ENCODE measurements around the gene PARL. TPM values are rescaled to one million over a fixed set of nuclear protein-coding genes. Genes with fewer than 3 reads are reported as not detected.
A peak's percentile ranks its signal among the peaks of the same experiment; 100 is the strongest.

Gene PARL
- total and polyA plus RNA-seq, 2 donors (not counting 1 experiment from before 2014, with no cell fraction given), result 30.2 to 55.9 TPM

DNA sequence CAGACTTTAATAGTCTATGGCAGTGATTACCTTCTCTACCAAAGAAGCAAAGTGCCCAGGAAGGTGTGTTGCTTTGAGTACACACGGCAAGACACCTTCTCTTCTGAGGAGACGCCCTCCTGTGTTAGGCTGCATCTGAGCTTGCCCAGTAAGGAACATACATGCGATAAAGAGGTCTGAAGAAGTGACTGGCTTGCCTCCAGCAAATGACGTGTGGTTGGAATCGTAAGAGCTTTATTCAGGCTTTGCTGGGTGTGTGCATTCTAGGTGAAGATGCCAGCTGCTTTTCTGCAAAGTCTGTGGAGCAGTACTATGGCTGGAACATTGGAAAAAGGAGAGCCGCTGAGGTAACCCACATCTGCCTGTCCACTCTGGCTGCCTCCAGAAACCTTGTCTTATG lies 81.7 kb downstream of the PARL start:
- Histone ChIP-seq H3K4me3 (replicated peaks in 1 of 4; ENCODE audit: control extremely low read depth in 1 of 4, insufficient read depth in 1 of 4, low read depth in 3 of 4, low read length in 4 of 4) (no peak overlapping the region), H3K27me3 (ENCODE audit: control insufficient read depth, insufficient read depth, low read length) (no peaks in the 10 kb centered on the region), H3K9ac (ENCODE audit: insufficient read depth, low read length) (no peak overlapping the region), H3K9me3 (ENCODE audit: control insufficient read depth, insufficient read depth, low read depth, low read length) (no peaks in the 10 kb centered on the region), H2AFZ (ENCODE audit: low read length) (no peak overlapping the region), H3K36me3 (ENCODE audit: control insufficient read depth, insufficient read depth, low read length) (peaks cover 24% of the 10 kb centered on the region), H3K79me2 (ENCODE audit: control insufficient read depth, insufficient read depth, low read length) (no peaks in the 10 kb centered on the region), H3K4me1 (ENCODE audit: control insufficient read depth, extremely low read depth, insufficient read depth, low read length) (no peaks in the 10 kb centered on the region), H3K4me2 (ENCODE audit: extremely low read depth, insufficient read depth, low read length) (no peak overlapping the region), H4K20me1 (ENCODE audit: control insufficient read depth, extremely low read depth, insufficient read depth, low read length) (no peaks in the 10 kb centered on the region), H3K27ac (ENCODE audit: insufficient read depth, low read length) (no peak overlapping the region)
- DNase-seq (ENCODE audit: low read depth in 2 of 2), result peak in 1 of 2 donors; percentile 47
- TF ChIP-seq CTCF (conservative IDR thresholded peaks at IDR 0.05 in 1 of 2, IDR thresholded peaks at IDR 0.05 in 1 of 2; ENCODE audit: low read depth in 1 of 2, low read length in 2 of 2), result no peak
- no peak for TF ChIP-seq EZH2 (IDR thresholded peaks at IDR 0.05; ENCODE audit: low read length, missing control alignments)

DNA sequence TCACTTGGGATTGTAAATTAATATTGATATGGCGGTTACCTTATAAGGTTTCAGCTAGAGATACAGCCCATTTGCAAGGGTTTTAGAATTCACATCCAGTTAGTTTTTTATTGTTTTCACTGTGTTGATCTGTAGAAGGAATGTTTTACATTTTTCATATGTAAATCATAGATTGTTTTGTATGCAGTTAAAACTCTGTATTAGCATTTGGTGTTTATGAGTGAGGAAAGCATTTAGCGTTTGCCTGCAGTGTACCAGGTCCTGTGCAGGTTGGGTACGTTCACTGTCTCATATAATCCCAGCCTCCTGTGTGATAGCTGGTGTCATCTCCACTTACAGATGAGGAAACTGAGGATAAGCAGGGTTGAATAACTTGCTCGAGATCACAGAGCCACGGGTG lies 83.1 kb downstream of the PARL start:
- Histone ChIP-seq H3K36me3 (ENCODE audit: control insufficient read depth, insufficient read depth, low read length) (peaks cover 21% of the 10 kb centered on the region), H3K4me2 (ENCODE audit: extremely low read depth, insufficient read depth, low read length) (no peak overlapping the region), H3K27ac (ENCODE audit: insufficient read depth, low read length) (no peak overlapping the region), H3K9ac (ENCODE audit: insufficient read depth, low read length) (no peak overlapping the region), H3K4me3 (replicated peaks in 1 of 4; ENCODE audit: control extremely low read depth in 1 of 4, insufficient read depth in 1 of 4, low read depth in 3 of 4, low read length in 4 of 4) (no peak overlapping the region), H3K27me3 (ENCODE audit: control insufficient read depth, insufficient read depth, low read length) (no peaks in the 10 kb centered on the region), H4K20me1 (ENCODE audit: control insufficient read depth, extremely low read depth, insufficient read depth, low read length) (no peaks in the 10 kb centered on the region), H3K9me3 (ENCODE audit: control insufficient read depth, insufficient read depth, low read depth, low read length) (no peaks in the 10 kb centered on the region), H3K4me1 (ENCODE audit: control insufficient read depth, extremely low read depth, insufficient read depth, low read length) (no peaks in the 10 kb centered on the region), H2AFZ (ENCODE audit: low read length) (no peak overlapping the region), H3K79me2 (ENCODE audit: control insufficient read depth, insufficient read depth, low read length) (no peaks in the 10 kb centered on the region)
- DNase-seq (ENCODE audit: low read depth in 2 of 2), result no peak
- no peak for TF ChIP-seq CTCF (conservative IDR thresholded peaks at IDR 0.05 in 1 of 2, IDR thresholded peaks at IDR 0.05 in 1 of 2; ENCODE audit: low read depth in 1 of 2, low read length in 2 of 2)
- TF ChIP-seq EZH2 (IDR thresholded peaks at IDR 0.05; ENCODE audit: low read length, missing control alignments), result no peak

DNA sequence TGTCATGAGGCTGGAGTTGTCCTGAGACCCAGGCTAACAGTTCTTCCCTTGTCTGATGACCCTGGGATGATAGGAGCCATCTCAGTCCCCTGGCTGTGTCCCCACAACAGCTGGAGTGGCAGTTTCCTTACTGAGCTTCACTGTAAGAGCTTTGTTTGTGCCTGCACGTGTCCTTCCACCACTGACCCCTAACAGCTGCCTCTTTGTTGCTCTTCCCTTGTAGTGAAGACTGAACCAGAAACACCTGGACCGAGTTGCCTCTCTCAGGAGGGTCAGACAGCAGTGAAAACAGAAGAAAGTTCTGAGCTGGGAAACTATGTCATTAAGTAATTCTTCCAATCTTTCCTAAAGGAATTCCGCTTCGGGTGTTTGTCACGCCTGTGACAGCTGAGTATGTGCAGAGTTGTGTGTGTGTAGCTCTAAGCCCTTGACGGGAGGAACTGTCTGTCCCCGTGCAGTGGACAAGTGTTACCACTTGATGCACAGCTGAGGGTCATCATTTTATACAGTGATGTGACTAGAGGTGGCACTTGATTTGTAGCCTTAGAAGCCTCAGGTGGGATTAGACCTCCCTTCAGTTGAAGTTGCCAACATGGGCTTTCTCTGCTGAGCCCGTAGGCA lies 84.3 kb downstream of the PARL start:
- Histone ChIP-seq H3K9ac (ENCODE audit: insufficient read depth, low read length) (no peak overlapping the region), H4K20me1 (ENCODE audit: control insufficient read depth, extremely low read depth, insufficient read depth, low read length) (no peaks in the 10 kb centered on the region), H3K79me2 (ENCODE audit: control insufficient read depth, insufficient read depth, low read length) (no peaks in the 10 kb centered on the region), H3K4me1 (ENCODE audit: control insufficient read depth, extremely low read depth, insufficient read depth, low read length) (no peaks in the 10 kb centered on the region), H3K27me3 (ENCODE audit: control insufficient read depth, insufficient read depth, low read length) (no peaks in the 10 kb centered on the region), H3K36me3 (ENCODE audit: control insufficient read depth, insufficient read depth, low read length) (peaks cover 21% of the 10 kb centered on the region), H3K4me3 (replicated peaks in 1 of 4; ENCODE audit: control extremely low read depth in 1 of 4, insufficient read depth in 1 of 4, low read depth in 3 of 4, low read length in 4 of 4) (no peak overlapping the region), H3K9me3 (ENCODE audit: control insufficient read depth, insufficient read depth, low read depth, low read length) (no peaks in the 10 kb centered on the region), H3K4me2 (ENCODE audit: extremely low read depth, insufficient read depth, low read length) (no peak overlapping the region), H3K27ac (ENCODE audit: insufficient read depth, low read length) (no peak overlapping the region), H2AFZ (ENCODE audit: low read length) (no peak overlapping the region)
- TF ChIP-seq EZH2 (IDR thresholded peaks at IDR 0.05; ENCODE audit: low read length, missing control alignments), result no peak
- TF ChIP-seq CTCF (conservative IDR thresholded peaks at IDR 0.05 in 1 of 2, IDR thresholded peaks at IDR 0.05 in 1 of 2; ENCODE audit: low read depth in 1 of 2, low read length in 2 of 2), result no peak
- no peak for DNase-seq (ENCODE audit: low read depth in 2 of 2)
